Activated B cell treated with CpG ODN at 0.5 μM for 24 hours (primary cell): ENCODE results near the gene DBH. TPM values are rescaled to one million over a fixed set of nuclear protein-coding genes. Genes with fewer than 3 reads are reported as not detected.

Experiments used
- ATAC-seq: fragments of 200-7000 bp; cut with Tn5 transposase; one replicate; pipeline ENCODE4 v1.10.0; 2021; ENCODE audit warnings: low read depth, mild to moderate bottlenecking, moderate library complexity
- CTCF ChIA-PET: fragments of 350-600 bp; sonication (Branson Sonifier 250); formaldehyde crosslinking; loops from one replicate; lab custom pipeline; 2021; ENCODE audit warnings: antibody characterized with exemption; lab: Charles Lee
- POLR2A ChIA-PET: fragments of 350-600 bp; sonication (Branson Sonifier 250); formaldehyde crosslinking; loops from one replicate; lab custom pipeline; 2021; ENCODE audit warnings: antibody characterized with exemption; lab: Charles Lee
- DNase-seq: peaks from one replicate; pipeline ENCODE4 v3.0.0; 2022
- H3K27ac Mint-ChIP-seq: one replicate; pipeline ENCODE4 v1.8.0; 2020; ENCODE audit warnings: mixed read lengths
- H3K27me3 Mint-ChIP-seq: one replicate; pipeline ENCODE4 v1.8.0; 2021; ENCODE audit warnings: mixed read lengths
- H3K36me3 Mint-ChIP-seq: one replicate; pipeline ENCODE4 v1.8.0; 2021; ENCODE audit warnings: low read depth, mixed read lengths
- H3K4me1 Mint-ChIP-seq: one replicate; pipeline ENCODE4 v1.8.0; 2021; ENCODE audit warnings: mixed read lengths
- H3K4me3 Mint-ChIP-seq: one replicate; pipeline ENCODE4 v1.8.0; 2020; ENCODE audit warnings: mild to moderate bottlenecking, mixed read lengths
- H3K9me3 Mint-ChIP-seq: one replicate; pipeline ENCODE4 v1.8.0; 2020; ENCODE audit warnings: mixed read lengths
- intact Hi-C: fragments of 100-400 bp; cut with micrococcal nuclease; formaldehyde crosslinking; loops from one replicate; pipeline ENCODE4 v1.15.1; 2024
- total RNA-seq: library from RNA; stranded (reverse); gene quantifications from 2 replicates; pipeline ENCODE4 v1.2.3, GENCODE V29; 2022
- TF ChIP-seq, protein P1 (sequence below): fragments of 200-600 bp; IDR thresholded peaks from one replicate; pipeline ENCODE4 v1.8.0; 2022; ENCODE audit warnings: antibody characterized with exemption, mild to moderate bottlenecking

The DBH gene
- total RNA-seq, 1 donor from 2014 or later, result not detected

DNA sequence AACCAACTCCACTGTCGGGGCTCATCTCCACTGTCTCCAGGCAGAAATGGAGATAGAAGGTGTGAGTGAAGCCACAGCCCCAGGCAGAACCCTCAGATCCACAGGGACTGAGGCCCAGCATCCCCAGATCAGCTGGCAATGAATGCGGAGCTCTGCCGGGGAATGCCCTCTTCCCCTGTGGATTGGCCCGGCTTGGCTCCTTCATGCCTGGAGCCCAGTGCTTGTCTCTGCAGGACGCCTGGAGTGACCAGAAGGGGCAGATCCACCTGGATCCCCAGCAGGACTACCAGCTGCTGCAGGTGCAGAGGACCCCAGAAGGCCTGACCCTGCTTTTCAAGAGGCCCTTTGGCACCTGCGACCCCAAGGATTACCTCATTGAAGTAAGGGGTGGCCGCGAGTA is 3.5 kb downstream of the DBH start:
- TF ChIP-seq, protein P1, sequence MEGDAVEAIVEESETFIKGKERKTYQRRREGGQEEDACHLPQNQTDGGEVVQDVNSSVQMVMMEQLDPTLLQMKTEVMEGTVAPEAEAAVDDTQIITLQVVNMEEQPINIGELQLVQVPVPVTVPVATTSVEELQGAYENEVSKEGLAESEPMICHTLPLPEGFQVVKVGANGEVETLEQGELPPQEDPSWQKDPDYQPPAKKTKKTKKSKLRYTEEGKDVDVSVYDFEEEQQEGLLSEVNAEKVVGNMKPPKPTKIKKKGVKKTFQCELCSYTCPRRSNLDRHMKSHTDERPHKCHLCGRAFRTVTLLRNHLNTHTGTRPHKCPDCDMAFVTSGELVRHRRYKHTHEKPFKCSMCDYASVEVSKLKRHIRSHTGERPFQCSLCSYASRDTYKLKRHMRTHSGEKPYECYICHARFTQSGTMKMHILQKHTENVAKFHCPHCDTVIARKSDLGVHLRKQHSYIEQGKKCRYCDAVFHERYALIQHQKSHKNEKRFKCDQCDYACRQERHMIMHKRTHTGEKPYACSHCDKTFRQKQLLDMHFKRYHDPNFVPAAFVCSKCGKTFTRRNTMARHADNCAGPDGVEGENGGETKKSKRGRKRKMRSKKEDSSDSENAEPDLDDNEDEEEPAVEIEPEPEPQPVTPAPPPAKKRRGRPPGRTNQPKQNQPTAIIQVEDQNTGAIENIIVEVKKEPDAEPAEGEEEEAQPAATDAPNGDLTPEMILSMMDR, result no peak
- Mint-ChIP-seq H3K4me3 (no peak overlapping the region), H3K27me3 (peaks cover 21% of the 10 kb centered on the region), H3K27ac (no peak overlapping the region), H3K36me3 (no peaks in the 10 kb centered on the region), H3K4me1 (no peaks in the 10 kb centered on the region), H3K9me3 (no peaks in the 10 kb centered on the region)
- no peak for DNase-seq
- ChIA-PET CTCF (no interaction called here), POLR2A (no interaction called here)
- ATAC-seq, result no peak
- intact Hi-C loops, result no loop called here

DNA sequence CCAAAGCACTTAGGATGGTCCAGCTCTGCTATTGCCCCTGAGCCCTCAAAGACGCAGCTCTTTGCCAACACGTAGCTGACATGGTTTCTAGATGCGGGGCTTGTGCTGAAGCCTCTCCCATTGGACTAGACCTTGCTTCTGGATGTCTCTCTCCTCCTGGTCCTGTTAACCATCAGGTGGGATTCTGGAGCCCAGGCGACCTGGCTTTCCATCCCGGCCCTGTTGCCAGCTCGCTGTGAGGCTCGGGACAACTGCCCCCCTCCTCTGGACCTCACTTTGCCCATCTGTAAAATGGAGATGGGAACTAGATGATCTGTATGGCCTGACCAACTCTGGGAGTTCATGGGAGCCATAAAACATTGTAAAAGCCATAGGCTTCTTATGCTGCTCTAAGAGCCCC is 4.0 kb downstream of the DBH start:
- H3K27ac Mint-ChIP-seq, result no peak overlapping the region
- ChIA-PET POLR2A (no interaction called here), CTCF (no interaction called here)
- no peaks in the 10 kb centered on the region for H3K4me1 Mint-ChIP-seq
- no peaks in the 10 kb centered on the region for H3K36me3 Mint-ChIP-seq
- intact Hi-C loops, result no loop called here
- TF ChIP-seq, protein P1, result no peak
- DNase-seq, result no peak
- H3K4me3 Mint-ChIP-seq, result no peak overlapping the region
- ATAC-seq, result no peak
- H3K27me3 Mint-ChIP-seq, result peaks cover 17% of the 10 kb centered on the region
- H3K9me3 Mint-ChIP-seq, result no peaks in the 10 kb centered on the region

GRCh38 chr9:133640580-133641395 is 4.6 kb downstream of the DBH start:
- TF ChIP-seq, protein P1, result no peak
- no peak overlapping the region for H3K27ac Mint-ChIP-seq
- POLR2A ChIA-PET, result no interaction called here
- H3K27me3 Mint-ChIP-seq, result peaks cover 14% of the 10 kb centered on the region
- no peaks in the 10 kb centered on the region for H3K4me1 Mint-ChIP-seq
- CTCF ChIA-PET, result no interaction called here
- H3K36me3 Mint-ChIP-seq, result no peaks in the 10 kb centered on the region
- no peaks in the 10 kb centered on the region for H3K9me3 Mint-ChIP-seq
- intact Hi-C loops, result no loop called here
- no peak overlapping the region for H3K4me3 Mint-ChIP-seq
- DNase-seq (no peak), ATAC-seq (no peak)

DNA sequence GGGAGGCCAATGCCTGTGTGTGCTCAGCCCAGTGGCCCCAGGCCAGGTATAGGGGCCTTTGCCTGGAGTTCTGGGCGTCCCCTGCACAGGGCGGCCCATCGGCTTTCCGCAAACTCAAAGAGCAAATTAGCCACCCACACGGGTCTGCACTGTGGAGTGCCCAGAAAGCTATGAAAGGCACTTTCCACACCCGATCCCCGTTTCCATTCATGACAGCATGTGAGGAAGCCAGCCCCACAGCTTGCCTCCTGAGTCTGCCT is 5.2 kb downstream of the DBH start:
- ChIA-PET CTCF (no interaction called here), POLR2A (no interaction called here)
- no peaks in the 10 kb centered on the region for H3K4me1 Mint-ChIP-seq
- H3K36me3 Mint-ChIP-seq, result no peaks in the 10 kb centered on the region
- no peak overlapping the region for H3K27ac Mint-ChIP-seq
- H3K4me3 Mint-ChIP-seq, result no peak overlapping the region
- intact Hi-C loops, result no loop called here
- H3K9me3 Mint-ChIP-seq, result no peaks in the 10 kb centered on the region
- DNase-seq (no peak), ATAC-seq (no peak)
- peaks cover 14% of the 10 kb centered on the region for H3K27me3 Mint-ChIP-seq
- TF ChIP-seq, protein P1, result no peak

- no peak for ATAC-seq
- POLR2A ChIA-PET, result no interaction called here
- H3K36me3 Mint-ChIP-seq, result no peaks in the 10 kb centered on the region
- CTCF ChIA-PET, result no interaction called here
- no peak for DNase-seq
- TF ChIP-seq, protein P1, result no peak
- peaks cover 14% of the 10 kb centered on the region for H3K27me3 Mint-ChIP-seq
- H3K27ac Mint-ChIP-seq, result no peak overlapping the region
- no peaks in the 10 kb centered on the region for H3K4me1 Mint-ChIP-seq
- intact Hi-C loops, result no loop called here
- no peaks in the 10 kb centered on the region for H3K9me3 Mint-ChIP-seq
- no peak overlapping the region for H3K4me3 Mint-ChIP-seq
Observed at GRCh38 chr9:133641861-133642595, 5.9 kb downstream of the DBH start.
